Hematopoietic multipotent progenitor cell treated with erythropoietin and hydrocortisone succinate and interleukin-3 and kit ligand, for 4 days (in vitro differentiated cells): ENCODE results near the gene GTF2H4.

Experiments
- DNase-seq: peaks from one replicate; pipeline ENCODE4 v3.0.0-alpha.2; 2015

Gene GTF2H4

GRCh38 chr6:30882759-30883684 lies 25.0 kb upstream of the GTF2H4 start:
- no peak for DNase-seq

DNA sequence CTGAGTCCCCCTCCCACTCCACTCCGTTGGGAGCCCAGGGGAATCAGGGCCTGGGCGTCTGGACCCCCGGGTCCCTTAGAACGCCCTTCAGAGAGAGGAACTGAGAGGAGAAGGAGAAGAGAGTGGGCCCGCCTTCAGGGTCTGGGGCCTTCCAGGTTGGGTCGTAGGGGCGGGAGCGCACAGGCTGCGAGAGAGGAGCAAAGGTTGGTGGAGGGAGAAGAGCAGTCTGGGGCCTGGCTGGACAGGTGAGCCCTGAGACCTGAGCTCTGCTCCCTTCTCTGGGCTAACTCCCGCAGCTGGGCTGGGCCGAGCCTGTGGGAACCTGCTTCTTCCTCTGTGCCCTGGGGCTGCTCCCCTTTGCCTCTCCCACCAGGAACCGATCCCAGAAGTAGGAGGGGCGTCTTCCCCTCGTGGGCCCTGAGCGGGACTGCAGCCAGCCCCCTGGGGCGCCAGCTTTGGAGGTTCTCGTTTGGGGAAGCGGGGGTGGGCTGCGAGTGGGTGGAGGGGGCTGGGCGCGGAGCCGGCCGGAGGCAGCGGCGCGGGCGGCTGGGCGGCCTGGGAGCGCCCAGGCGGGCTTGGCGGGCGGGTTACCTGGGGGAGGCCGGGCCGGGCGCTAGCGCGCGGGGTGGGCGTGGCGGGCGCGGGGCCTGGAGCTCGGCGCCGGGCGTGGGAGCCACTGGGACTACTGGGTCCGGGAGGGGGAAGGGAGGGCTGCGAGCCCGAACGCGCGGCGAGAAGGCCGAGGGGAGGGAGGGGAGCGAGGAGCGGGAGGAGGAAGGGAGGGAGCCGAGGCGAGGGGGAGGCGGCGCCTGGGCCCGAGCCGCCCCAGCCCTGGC lies 24.1 kb upstream of the GTF2H4 start, which contains the start of gene DDR1:
Gene DDR1 (plus strand): TSS at position 835 of the 836 bp plus-strand sequence. CDS start 4,211 bp downstream, outside the sequence.
- peak; percentile 37 for DNase-seq

- DNase-seq, result peak; percentile 43
Observed at GRCh38 chr6:30884521-30885480, 23.2 kb upstream of the GTF2H4 start.

DNA sequence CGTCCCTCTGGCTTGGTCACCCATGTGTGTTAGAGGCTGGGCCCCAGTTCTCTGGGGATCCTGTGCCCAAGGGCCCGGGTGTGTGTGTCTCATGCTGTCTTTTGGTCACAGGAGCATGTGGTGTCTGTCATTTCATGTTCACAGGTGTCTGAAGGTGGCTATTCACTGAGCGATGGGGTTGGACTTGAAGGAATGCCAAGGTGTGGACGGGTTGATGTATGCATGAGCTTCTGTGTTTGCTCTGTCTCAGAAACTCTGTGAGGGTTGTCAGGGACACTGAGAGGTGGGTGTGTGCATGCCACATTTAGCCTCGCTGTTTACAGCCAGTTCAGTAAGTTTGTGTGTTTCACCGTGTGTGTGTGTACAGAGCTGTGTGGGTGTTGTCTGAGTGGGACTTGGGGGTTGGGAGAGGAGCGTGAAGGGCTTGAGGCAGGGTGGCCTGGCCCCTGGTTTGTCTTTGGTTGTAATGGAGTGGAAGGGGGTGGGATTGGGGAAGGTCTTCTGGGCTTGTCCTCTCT lies 22.5 kb upstream of the GTF2H4 start:
- DNase-seq, result no peak

GRCh38 chr6:30885999-30886896 lies 21.8 kb upstream of the GTF2H4 start:
- no peak for DNase-seq

- DNase-seq, result no peak
Observed at GRCh38 chr6:30886897-30887255, 21.1 kb upstream of the GTF2H4 start.

DNA sequence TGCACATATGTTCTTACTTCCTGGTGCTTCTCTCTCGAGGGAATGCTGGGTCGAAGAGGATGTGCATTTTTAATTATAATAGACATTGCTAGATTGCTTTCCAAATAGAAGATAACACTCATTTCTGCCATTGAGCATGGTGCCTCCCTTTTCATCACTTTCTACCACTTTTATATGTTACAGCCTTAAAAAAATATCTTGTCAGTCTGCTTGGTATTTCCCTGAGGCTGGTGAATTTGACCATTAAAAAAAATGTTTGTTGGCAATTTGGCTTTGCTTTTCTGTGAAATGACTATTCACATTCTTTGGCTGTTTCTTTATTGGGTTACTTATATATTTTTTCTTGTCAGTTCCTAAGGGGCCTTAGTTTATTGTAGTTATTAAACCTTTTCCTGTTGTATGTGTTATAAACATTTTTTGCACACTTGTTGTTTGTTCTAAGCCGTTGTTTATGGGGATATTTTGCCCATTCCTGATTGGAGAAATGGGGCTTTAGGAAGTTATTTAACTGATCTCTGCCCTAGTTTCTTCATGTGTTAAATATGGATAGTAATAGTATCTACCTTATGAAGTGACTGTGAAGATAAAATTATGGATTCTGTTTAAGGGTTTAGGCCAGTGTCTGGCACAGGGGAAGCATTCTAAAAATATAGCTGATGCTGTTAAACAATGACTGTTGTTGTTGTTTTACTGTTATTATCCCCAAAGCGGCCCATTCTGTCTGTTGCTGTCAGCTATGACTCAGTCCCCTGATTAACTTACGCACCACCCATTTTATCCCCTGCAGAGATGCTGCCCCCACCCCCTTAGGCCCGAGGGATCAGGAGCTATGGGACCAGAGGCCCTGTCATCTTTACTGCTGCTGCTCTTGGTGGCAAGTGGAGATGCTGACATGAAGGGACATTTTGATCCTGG lies 19.8 kb upstream of the GTF2H4 start:
- DNase-seq, result no peak

- DNase-seq, result no peak
Observed at GRCh38 chr6:30888816-30889495, 19.1 kb upstream of the GTF2H4 start.

GRCh38 chr6:30889496-30889885 lies 18.5 kb upstream of the GTF2H4 start:
- no peak for DNase-seq

DNA sequence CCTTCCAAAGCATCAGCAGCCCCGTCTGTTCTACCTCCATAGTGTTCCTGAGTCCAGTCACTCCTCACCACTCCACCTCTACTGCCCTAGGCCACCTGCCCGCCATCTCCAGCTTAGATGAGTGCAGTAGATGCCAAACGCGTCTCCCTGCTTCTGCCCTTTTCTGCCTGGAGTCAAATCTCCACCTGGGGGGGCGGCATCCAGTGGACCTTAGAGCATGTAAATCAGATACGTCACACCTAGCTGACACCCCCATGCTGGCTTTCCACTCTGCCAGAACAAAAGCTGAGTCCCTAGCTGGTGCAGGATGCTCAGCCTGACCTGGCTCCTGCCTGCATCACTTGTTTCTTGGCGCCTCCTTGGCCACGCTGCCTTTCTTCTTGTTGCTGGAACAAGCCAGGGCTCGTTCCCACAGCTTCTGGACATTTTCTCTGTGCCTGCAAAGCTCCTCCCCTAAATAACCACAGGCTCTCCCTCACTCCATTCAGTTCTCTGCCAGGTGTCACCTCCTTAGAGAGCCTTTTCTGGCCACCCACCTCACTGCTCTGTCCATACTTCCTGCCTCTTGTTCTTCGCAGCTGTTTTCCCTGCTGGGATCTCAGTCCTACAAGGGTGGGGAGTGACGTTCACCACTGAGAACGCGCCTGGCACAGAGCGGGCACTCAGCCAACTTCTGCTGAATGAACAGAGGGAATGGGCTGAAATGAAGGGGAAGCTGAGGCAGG lies 17.9 kb upstream of the GTF2H4 start:
- no peak for DNase-seq

DNA sequence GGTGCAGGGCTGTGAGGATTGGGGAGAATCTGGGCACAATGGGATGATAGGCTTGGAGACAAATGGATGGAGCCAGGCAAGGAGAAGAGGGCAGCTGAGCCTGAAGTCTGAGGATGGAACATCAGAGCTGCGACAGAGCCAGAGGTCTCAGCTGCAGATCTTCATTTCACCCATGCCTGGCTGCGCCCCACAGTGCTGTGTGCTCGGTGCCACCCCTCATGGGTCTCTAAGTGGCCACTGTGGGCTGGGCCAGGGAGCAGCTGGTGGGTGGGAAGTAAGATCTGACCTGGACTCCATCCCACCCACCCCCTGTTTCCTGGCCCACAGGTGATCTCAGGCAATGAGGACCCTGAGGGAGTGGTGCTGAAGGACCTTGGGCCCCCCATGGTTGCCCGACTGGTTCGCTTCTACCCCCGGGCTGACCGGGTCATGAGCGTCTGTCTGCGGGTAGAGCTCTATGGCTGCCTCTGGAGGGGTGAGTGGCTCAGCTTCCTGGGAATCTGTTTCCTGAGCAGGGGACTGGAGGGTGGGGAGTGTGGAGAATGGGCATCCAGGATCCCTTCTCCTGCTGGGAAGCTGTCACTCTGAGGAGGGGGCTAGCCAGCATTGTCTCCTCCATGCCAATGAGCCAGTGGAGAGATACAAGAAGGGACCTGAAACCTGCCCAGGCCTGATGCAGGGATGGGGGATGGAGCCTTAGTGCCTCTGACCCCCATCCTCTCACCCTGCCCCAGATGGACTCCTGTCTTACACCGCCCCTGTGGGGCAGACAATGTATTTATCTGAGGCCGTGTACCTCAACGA lies 17.2 kb upstream of the GTF2H4 start:
- no peak for DNase-seq

DNA sequence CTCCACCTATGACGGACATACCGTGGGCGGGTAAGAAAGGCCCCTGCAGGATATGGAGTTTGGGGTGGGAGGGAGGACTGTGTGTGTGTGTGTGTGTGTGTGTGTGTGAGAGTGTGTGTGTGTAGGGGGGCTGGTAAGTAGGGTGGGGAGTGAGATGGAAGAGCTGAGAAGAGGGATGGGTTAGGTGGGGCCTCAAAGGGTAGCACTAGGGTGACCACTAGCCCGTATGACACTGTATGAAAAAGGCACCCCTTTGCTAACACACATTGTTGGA lies 16.6 kb upstream of the GTF2H4 start:
- no peak for DNase-seq

- peak; percentile 20 for DNase-seq
Observed at GRCh38 chr6:30891816-30892538, 16.0 kb upstream of the GTF2H4 start.

DNA sequence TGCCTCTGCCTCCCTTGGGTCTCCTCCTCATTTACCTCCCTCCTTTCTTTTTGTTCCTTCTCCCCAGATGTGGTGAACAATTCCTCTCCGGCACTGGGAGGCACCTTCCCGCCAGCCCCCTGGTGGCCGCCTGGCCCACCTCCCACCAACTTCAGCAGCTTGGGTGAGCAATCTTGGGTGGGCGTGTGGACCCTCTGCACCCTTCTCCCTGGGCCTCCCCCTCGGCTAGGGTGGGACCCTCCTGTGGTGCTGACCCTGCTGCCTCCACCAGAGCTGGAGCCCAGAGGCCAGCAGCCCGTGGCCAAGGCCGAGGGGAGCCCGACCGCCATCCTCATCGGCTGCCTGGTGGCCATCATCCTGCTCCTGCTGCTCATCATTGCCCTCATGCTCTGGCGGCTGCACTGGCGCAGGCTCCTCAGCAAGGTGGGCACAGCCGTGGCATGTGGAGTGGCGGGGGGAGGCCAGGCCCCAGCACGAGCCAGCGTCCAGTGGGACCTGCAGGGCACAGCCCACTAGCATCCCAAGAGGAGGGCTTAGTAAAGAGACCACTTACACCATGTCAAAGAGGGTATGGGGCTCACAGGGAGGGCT lies 14.9 kb upstream of the GTF2H4 start:
- no peak for DNase-seq

DNA sequence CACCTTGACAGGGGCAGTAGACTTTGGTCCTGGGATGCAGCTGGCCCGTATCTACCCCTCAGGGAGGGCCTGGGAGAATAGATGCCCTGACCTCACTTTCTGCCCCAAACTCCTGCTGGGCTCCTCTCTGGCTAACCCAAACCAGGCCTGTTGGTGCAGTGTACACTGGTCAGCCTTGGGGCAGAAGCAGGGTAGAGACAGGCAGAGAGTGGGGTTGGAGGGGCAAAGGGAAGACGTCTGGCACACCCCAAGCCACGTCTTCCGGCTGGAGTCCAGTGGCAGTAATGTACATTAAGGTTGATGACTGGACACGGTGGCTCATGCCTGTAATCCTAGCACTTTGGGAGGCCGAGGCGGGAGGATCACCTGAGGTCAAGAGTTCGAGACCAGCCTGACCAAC lies 14.3 kb upstream of the GTF2H4 start:
- no peak for DNase-seq

DNA sequence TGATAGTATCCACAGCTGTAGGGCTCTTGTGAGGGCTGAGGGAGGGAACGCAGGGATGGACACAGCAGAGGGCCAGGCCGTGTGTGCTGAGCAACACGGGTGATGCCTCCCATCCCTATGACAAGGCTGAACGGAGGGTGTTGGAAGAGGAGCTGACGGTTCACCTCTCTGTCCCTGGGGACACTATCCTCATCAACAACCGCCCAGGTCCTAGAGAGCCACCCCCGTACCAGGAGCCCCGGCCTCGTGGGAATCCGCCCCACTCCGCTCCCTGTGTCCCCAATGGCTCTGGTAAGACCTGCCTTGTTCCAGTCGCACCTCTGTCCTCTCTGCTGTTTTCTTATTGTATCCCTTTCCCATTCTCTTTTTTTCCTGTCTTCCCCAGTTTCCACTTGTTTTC lies 13.6 kb upstream of the GTF2H4 start:
- no peak for DNase-seq

DNA sequence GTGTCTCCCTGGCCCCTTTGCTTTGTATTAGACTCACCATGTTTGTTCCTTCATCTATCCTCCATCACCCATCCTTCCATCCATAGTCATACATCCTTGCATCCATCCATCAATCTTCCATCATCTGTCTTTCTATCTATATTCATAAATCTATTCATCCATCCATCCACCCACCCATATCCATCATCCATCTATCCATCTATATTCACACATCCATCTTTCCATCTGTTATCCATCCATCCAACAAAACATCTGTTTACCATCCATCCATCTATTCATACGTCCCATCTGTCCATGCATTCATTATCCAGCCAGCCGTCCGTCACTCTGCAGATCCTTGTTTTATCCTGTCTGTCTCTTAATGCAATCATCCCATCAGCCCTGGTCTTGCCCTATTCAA lies 13.1 kb upstream of the GTF2H4 start:
- no peak for DNase-seq
